KBM-7 (cell line): ENCODE measurements around the gene RYR2.

Experiments used
- DNase-seq: peaks from one replicate; pipeline ENCODE4 v3.0.0-alpha.2; 2015
- in situ Hi-C: fragments of 300-500 bp; cut with MboI; formaldehyde crosslinking; loops from 2 replicates; pipeline ENCODE4 v1.14.3; 2020; ENCODE audit warnings: low sequenced_read_pairs, low pct_unique_long_range_greater_than_20kb, mixed read lengths

Gene RYR2

DNA sequence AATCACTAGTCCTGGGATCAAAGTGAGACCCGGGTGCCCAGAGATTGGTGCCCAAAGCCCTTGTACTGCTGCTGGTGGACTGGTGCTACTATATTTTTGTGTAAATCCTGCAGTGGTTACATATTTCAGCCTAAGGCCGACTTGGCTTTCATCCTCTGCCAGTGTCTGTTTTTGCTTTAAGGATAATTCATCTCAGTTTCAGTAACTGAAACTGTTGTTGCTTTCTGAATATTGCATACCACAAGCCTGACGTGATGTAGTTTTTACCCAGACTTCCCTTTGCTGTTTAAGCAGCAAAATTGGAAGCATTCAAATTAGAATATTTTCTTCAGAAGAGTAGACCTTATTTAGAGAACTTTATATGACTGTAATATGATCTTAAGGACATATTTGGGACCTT, 341.8 kb downstream of the RYR2 start:
- DNase-seq: no peak
- in situ Hi-C loops: no loop called here

DNA sequence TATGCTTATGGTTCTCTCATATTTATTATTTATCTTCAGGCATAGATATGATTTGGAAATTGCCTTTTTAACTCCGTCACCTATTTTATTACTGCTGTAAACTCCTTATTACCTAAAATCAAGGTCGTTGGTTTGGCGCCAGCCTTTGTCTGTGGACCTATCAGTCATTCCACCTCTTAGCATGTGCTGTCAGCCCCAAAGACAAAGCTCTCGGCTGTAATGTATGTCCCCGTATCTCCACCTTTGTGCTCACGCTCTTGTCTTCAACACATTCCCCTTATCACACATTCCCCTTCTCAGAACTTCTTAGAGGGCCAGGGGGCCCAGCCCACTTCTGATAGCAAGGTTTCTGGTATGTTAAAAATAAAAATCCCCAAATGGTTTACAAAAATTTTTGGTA, 342.2 kb downstream of the RYR2 start:
- no peak for DNase-seq
- in situ Hi-C loops: no loop called here

DNA sequence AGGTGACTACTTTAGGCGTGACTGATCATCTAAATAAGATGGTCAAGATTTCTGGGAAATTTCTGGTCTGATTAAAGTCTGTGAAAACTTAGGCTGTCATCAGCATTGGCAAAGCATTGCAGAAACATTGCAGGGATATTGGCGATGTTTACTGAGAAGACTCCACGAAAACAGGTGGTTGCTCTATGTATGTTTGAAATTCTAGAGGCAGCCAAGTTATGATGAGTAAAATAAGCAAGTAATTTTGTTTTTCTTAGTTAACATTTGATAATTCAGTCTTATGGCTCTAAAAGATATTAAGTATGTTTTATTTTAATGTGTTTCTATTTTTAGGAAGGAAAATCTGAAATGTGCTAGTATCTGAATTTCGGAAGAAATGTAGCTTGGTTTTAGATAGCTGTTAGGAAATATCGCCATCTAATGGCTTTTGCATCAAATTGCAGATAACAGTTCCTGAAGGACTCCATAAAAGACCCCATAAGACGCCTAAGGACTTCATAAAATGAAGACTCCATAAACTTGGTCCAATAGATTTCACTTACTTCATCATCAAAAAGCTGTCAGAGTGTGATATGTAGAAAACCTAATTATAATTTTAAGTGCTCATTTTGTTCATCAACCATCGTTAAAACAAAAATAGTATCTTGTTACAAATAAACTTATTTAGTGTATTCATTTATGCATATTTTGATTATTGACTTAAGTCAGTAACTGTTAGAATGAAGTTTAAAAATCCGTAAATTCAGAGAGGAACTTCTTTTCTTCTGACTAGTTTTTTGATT, 344.6 kb downstream of the RYR2 start:
- in situ Hi-C loops: no loop called here

DNA sequence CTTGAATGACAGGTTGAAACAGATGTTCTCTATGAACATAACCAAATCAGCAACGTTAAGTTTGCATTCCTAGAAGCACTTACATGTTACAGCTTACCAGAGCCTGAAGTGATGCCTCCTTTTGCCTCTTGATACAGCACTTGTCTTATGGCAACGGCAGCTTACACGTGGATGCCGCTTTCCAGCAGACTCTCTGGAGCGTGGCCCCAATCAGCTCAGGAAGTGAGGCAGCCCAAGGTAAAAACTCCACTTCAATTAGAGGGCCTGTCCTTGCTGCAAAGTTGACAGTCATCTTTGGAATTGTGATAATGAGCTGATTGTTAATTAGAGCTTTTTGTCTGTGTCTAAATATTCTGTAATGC, 345.1 kb downstream of the RYR2 start:
- no peak for DNase-seq

More for the DNA sequence above, 344.6 kb downstream of the RYR2 start:
- peak; percentile 45 for DNase-seq

DNA sequence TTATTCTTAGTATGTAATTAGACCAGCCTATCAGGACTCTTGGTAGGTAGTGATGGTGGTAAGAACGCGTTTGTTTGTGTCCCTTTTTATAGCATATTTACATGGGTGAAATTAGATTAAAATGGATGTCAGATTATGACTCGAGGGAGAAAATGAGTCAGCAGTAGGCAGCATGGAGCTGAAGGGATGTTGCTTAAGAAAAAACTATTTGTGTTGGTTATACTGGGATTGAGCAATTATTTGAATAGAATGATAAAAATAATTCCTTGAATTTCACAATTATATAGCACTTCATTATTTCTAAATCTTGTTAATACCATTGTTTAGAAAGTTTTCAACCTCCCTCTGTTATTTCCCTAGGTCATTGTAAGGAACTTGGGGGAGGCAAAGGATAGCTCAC, 348.8 kb downstream of the RYR2 start:
- no peak for DNase-seq
- in situ Hi-C loops: no loop called here

More for the DNA sequence above, 345.1 kb downstream of the RYR2 start:
- in situ Hi-C loops: no loop called here

DNA sequence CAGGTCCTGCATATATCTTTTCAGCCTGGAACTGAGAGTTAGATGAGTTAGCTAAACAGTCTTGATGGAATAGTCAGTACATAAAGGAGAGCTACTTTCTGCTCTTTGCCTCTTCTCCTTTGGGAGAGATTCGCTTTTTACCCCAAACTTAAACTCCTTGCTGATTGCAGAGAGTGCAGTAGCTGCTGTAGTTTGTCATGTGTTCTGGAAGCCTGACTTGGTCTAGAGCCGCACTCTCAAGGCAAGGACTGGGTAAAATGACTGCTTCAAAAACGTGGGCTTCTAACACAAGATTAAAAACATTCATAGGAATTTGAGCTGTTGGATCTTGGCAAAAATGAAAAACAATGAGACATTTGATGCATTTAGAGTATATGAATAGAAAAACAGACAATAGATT, 351.6 kb downstream of the RYR2 start:
- no peak for DNase-seq
- in situ Hi-C loops: no loop called here

DNA sequence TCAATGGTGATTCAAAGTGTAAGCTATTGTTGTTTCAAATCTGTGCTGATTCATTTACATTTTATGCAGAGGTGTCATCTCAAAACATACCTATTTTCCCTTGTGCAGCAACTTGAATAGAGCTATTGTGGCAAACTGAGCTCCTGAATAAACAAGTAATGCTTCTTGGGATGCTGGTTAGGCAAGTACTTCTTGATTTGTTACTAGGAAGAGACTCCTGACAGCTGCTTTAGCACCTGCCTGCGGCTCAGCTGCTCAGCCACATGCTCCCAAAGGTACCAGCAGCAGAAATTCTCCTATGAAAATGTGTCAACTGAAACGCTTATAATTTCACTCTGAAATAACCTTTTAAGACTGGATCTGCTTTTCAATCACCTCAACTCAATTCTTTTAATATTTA, 352.3 kb downstream of the RYR2 start:
- in situ Hi-C loops: no loop called here
- no peak for DNase-seq

DNA sequence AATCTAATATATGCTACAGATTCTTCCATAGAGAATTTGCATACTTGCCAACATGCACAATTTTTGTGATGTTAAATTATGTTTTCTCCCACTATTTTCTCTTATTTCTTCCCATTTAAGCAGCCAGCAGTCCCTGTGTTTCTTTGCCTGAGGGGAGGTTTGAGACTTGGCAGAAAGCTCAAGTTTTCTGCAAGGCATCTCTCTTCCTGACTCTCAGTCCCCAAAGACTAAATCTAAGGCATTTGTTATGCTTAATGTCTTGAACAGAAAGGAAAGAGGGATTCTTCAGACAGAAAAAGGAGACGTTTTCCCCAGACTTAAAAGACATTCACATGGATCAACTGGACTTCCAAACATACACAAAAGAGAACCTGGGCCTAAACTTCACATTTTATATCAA, 354.4 kb downstream of the RYR2 start:
- no peak for DNase-seq
- in situ Hi-C loops: no loop called here

DNA sequence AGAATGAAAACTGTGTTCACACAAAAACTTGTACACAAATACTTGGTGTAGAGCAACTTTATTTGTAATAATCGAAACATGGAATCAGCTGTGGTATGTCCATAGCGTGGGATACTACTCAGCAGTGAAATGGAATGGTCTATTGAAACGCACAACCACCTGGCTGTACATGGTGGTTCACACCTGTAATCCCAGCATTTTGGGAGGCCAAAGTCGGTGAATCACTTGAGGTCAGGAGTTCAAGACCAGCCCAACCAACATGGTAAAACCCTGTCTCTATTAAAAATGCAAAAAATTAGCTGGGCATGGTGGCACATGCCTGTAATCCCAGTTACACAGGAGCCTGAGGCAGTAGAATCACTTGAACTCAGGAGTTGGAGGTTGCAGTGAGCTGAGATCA, 356.8 kb downstream of the RYR2 start:
- DNase-seq: no peak
- in situ Hi-C loops: no loop called here

DNA sequence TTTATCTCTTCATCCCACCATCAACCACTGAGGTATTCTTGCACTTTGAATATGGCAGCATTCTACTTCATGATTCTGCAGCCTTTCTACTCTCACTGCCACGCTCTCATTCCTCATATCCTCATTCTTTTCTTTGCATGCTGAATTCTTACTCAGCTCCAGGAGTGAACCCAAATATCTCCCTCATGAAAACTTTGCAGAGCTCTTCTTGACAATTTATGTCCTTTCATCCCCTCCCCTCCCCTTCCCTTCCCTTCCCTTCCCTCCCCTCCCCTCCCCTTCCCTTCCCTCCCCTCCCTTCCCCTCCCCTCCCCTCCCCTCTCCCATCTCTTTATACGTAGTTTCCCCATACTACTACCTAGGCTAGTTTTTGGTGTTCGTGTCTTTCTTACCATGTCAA, 363.9 kb downstream of the RYR2 start:
- in situ Hi-C loops: no loop called here
- DNase-seq: no peak

DNA sequence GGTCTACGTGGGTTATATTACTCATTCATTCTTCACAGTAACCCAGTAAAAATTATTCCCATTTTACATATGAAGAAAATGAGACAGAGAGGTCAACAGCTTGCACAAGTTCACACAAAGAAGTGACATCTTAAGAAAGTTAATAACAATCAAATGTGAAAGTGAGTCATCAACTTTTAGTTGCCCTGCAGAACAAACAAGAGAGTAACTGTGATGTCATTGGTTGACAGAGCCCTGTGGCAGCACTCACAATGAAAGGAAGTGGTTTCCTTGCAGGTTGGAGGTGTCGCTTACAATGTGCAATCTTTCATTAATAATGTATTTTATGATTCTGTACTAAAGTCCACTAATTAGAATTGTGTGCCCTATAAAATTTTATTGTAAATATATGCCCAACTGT, 369.6 kb downstream of the RYR2 start:
- in situ Hi-C loops: no loop called here
- no peak for DNase-seq

DNA sequence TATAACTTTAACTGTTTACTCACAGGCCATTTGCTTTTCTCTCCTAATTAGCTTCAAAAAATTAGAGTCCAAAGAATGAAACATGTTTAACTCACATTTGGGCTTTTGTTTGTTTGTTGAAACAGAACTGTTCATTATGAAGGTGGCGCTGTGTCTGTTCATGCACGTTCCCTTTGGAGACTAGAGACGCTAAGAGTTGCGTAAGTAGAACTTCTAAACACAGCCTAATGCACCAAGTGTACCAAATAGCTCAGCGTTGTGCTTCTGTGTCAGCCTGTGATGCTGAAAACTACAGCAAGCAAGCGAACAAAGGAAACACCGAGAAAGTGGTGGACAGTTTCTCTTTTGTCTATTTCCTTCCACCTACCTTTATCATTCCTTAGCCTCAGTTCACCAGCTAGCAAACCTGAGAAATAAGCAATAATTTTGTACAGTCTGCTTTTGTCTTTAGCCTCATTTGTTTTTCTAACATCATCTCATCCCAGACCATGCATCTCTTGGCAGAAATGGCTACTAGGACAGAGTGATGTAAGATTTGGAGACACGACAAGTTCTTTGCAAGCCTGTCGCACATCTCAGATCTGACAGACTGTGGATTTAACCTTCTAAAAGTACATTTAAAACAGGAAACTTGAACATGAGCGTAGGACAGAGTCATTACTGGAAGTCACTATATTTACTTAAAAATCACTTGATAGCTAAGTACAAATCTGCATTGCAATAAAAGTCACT, 375.1 kb downstream of the RYR2 start:
- in situ Hi-C loops: no loop called here

DNA sequence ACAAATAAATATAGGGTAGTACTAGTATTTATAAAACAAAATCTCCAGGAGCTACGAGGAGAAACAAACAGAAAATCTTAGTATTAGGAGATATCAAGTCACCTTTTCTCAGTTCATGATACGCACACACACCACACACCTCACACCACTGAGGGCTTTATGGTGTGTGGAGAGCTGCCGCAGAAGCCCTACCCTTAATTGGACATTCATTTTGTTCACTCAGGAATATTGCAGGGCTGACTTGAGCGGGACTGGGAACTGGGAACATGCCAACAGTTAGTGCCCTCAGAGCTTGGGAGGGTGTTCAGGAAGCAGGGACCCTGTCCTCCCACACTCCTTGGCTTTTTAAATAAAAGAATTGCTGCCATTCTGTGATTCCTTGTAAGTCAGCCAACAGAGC, 386.8 kb downstream of the RYR2 start:
- DNase-seq: no peak
- in situ Hi-C loops: no loop called here

More for the DNA sequence above, 375.1 kb downstream of the RYR2 start:
- no peak for DNase-seq

DNA sequence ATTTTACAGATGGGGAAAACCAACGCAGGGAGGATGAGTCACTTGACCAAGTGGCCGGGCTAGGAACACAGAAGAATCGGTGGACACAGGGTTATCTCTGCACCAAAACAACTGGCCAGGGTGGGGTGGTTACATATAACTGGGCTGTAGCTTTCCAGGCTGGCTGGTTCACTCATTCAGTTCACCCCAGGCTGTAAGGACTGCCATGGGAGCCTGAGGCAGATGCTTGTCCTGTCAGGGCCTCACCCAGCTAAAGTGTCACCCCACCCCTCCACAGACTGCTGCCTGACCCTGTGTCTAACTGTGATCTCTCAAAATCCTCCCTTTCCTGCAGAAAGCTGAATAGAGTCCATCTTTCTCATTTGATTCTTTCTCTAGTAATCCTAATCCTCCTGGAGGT, 387.3 kb downstream of the RYR2 start:
- DNase-seq: no peak

DNA sequence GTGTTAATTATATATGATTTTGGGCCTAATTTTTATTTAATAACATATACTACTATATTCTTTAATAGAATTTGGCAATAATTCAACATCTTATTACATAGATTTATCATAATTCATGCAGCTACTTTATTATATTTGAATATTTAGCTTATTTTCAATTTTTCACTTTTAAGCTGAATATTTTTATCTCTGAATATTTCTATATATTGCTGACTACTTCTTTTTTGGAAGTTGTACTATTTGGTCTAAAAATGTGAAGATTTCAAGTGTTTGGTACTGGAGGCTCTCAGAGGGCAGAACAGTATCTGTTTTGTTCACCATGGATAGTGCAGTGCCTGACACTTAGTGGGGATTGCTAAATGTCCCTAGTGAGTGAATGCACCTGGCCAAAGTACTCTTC, 389.5 kb downstream of the RYR2 start:
- in situ Hi-C loops: no loop called here
- DNase-seq: no peak

More for the DNA sequence above, 387.3 kb downstream of the RYR2 start:
- in situ Hi-C loops: no loop called here

DNA sequence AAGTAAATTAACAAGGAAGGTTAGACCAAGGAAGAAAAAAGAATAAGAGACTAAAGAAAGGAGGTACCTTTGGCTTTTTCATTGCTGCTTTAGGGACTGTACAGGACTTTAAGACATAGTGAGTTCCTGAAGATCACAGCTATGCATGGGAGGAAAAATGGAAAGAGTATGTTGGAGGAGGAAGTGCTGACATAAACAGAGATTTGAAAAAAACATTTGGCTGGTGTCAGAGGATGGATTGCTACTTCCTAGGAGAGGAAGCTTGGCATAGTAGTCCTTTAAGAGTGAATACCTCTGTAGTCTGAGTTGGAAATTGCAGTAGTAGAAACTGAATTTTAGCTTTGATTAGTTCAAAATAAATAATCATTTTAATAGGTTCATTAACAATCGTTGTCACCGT, 398.4 kb downstream of the RYR2 start:
- no peak for DNase-seq
- in situ Hi-C loops: no loop called here

DNA sequence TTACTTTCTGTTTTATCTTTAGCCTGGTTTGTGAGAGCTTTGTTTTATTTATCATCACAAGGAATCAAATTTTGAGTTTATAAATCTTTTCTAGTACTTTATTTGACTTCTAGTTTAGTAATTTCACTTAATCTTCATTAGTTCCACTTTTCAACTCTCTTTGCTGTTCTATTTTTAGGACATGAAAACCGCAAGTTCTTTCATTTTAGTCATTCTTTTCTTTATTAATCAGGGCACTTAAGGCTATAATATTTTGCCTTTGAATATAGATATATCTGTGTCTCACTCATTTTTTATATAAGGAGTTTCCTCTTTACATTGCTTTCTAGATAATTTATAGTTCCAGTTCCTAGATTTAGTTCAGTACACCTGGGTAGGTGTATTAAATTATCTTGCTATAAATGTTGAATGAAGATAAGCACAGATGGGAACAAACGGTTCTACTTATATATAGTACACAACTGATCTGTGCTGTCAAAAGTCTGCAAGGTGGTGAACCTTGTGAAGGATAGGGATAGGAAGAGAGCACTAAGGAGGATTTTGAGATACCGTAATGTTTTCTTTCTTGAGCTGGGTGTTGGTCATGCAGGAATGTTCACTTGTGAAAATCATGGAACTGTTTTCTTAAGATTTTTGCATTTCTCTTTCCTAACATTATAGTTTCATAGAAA, 402.3 kb downstream of the RYR2 start:
- in situ Hi-C loops: no loop called here
- no peak for DNase-seq

DNA sequence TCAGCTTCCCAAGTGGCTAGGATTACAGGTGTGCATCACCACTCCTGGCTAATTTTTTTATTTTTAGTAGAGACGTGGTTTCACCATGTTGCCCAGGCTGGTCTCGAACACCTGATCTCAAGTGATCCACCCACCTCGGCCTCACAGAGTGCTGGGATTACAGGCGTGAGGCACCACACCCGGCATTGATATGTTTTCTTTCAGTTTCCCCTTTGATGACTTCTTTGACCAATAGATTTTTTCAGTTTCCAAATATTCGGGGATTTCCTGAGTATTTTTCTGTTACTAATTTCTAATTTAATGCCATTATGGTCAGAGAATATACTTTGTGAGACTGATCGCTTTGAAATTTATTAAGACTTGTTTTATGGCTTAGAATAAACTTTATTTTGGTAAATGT, 406.1 kb downstream of the RYR2 start:
- in situ Hi-C loops: no loop called here
- DNase-seq: no peak

DNA sequence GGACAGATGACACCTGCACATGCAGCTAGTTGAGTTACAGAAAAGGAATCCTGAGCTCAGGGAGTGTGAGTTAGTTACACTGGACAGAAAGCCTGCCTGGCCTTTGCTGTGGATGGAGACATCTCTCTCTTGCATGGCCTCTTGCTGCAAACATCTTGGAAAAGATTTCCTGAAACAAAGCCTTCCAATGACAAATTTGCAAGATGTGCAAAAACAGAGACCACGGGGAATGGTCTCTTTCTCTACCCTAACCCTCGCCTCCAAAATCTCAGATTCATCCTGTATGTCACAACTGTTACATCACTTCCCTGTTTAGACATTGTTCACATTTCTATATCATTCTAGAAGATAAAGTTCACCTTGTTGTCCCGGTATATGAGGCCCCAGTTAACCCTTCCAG, 415.6 kb downstream of the RYR2 start:
- in situ Hi-C loops: no loop called here
- DNase-seq: no peak

DNA sequence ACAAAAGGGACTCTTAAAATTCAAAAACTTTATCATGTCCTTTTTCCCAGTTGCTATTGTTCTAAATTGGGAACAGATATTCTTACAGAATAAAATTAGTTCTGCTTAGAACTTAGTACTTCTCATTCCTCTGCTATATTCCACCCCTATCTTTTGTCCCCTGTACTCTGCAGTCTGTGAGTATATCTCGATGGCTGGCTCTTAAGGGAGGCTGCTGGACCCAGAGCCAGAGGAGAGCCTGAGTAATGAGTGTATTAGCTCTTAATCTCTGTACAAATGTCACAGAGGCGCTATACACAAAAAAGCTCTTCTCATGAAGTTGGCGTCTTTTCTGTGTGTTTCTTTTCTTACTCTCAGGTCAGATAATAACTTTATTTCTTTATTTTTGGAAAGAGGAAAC, 425.3 kb downstream of the RYR2 start:
- in situ Hi-C loops: no loop called here
- DNase-seq: no peak
